ENCODE results near the gene CLASRP.

CLASRP gene

GRCh38 chr19:45023048-45023447, 15.8 kb upstream of the CLASRP start:
- no peak overlapping the region for H3K27ac ChIP-seq
- H3K4me1 ChIP-seq (ENCODE audit: control insufficient read depth in 1 of 2, insufficient read depth in 1 of 2, low read depth in 1 of 2, low read length in 1 of 2), result no peaks in the 10 kb centered on the region
- no peak for TF ChIP-seq CTCF (IDR thresholded peaks at IDR 0.05)
- no peaks in the 10 kb centered on the region for H3K27me3 ChIP-seq
- no peaks in the 10 kb centered on the region for H3K9me3 ChIP-seq
- no peaks in the 10 kb centered on the region for H3K36me3 ChIP-seq
- H3K4me3 ChIP-seq (ENCODE audit: low read depth in 1 of 2, low read length in 1 of 2), result no peak overlapping the region

GRCh38 chr19:45025264-45025663, 13.6 kb upstream of the CLASRP start:
- TF ChIP-seq CTCF (IDR thresholded peaks at IDR 0.05), result no peak
- Histone ChIP-seq H3K9me3 (no peaks in the 10 kb centered on the region), H3K4me3 (ENCODE audit: low read depth in 1 of 2, low read length in 1 of 2) (no peak overlapping the region), H3K4me1 (ENCODE audit: control insufficient read depth in 1 of 2, insufficient read depth in 1 of 2, low read depth in 1 of 2, low read length in 1 of 2) (no peaks in the 10 kb centered on the region), H3K27me3 (no peaks in the 10 kb centered on the region), H3K36me3 (peaks cover 17% of the 10 kb centered on the region), H3K27ac (no peak overlapping the region)

- no peaks in the 10 kb centered on the region for H3K27me3 ChIP-seq
- no peaks in the 10 kb centered on the region for H3K4me1 ChIP-seq (ENCODE audit: control insufficient read depth in 1 of 2, insufficient read depth in 1 of 2, low read depth in 1 of 2, low read length in 1 of 2)
- TF ChIP-seq CTCF (IDR thresholded peaks at IDR 0.05), result no peak
- no peak overlapping the region for H3K27ac ChIP-seq
- H3K4me3 ChIP-seq (ENCODE audit: low read depth in 1 of 2, low read length in 1 of 2), result no peak overlapping the region
- H3K36me3 ChIP-seq, result peaks cover 18% of the 10 kb centered on the region
- H3K9me3 ChIP-seq, result no peaks in the 10 kb centered on the region
Measured at GRCh38 chr19:45027371-45027770, 11.5 kb upstream of the CLASRP start.

- Histone ChIP-seq H3K27ac (no peak overlapping the region), H3K27me3 (no peaks in the 10 kb centered on the region), H3K36me3 (peaks cover 41% of the 10 kb centered on the region), H3K4me3 (ENCODE audit: low read depth in 1 of 2, low read length in 1 of 2) (no peak overlapping the region), H3K4me1 (ENCODE audit: control insufficient read depth in 1 of 2, insufficient read depth in 1 of 2, low read depth in 1 of 2, low read length in 1 of 2) (no peaks in the 10 kb centered on the region), H3K9me3 (no peaks in the 10 kb centered on the region)
- TF ChIP-seq CTCF (IDR thresholded peaks at IDR 0.05), result no peak
Measured at GRCh38 chr19:45030825-45031224, 8.0 kb upstream of the CLASRP start.

GRCh38 chr19:45032421-45032820, 6.4 kb upstream of the CLASRP start:
- H3K27ac ChIP-seq, result no peak overlapping the region
- H3K27me3 ChIP-seq, result no peaks in the 10 kb centered on the region
- peaks cover 44% of the 10 kb centered on the region for H3K36me3 ChIP-seq
- H3K4me3 ChIP-seq (ENCODE audit: low read depth in 1 of 2, low read length in 1 of 2), result no peak overlapping the region
- H3K4me1 ChIP-seq (ENCODE audit: control insufficient read depth in 1 of 2, insufficient read depth in 1 of 2, low read depth in 1 of 2, low read length in 1 of 2), result no peaks in the 10 kb centered on the region
- TF ChIP-seq CTCF (IDR thresholded peaks at IDR 0.05), result no peak
- no peaks in the 10 kb centered on the region for H3K9me3 ChIP-seq

GRCh38 chr19:45035755-45036154, 3.1 kb upstream of the CLASRP start:
- TF ChIP-seq CTCF (IDR thresholded peaks at IDR 0.05), result no peak
- peaks cover 34% of the 10 kb centered on the region for H3K36me3 ChIP-seq
- H3K4me1 ChIP-seq (ENCODE audit: control insufficient read depth in 1 of 2, insufficient read depth in 1 of 2, low read depth in 1 of 2, low read length in 1 of 2), result peaks cover 15% of the 10 kb centered on the region in 2 experiments
- no peaks in the 10 kb centered on the region for H3K27me3 ChIP-seq
- H3K4me3 ChIP-seq (ENCODE audit: low read depth in 1 of 2, low read length in 1 of 2), result no peak overlapping the region
- no peak overlapping the region for H3K27ac ChIP-seq
- H3K9me3 ChIP-seq, result no peaks in the 10 kb centered on the region
